BLaER1 (cell line): ENCODE results near the gene XYLT1.

Source experiments
- H3K27ac ChIP-seq: shearing (Covaris generic); formaldehyde crosslinking; 2 replicates; pipeline ENCODE4 v1.8.1; 2022
- H3K27me3 ChIP-seq: shearing (Covaris generic); formaldehyde crosslinking; 2 replicates; pipeline ENCODE4 v1.8.1; 2022
- H3K36me3 ChIP-seq: shearing (Covaris generic); formaldehyde crosslinking; 2 replicates; pipeline ENCODE4 v1.8.1; 2022
- H3K4me1 ChIP-seq: shearing (Covaris generic); formaldehyde crosslinking; 2 replicates; pipeline ENCODE4 v1.8.1; 2022
- H3K4me2 ChIP-seq: shearing (Covaris generic); formaldehyde crosslinking; 2 replicates; pipeline ENCODE4 v1.8.1; 2022
- H3K4me3 ChIP-seq: shearing (Covaris generic); formaldehyde crosslinking; 2 replicates; pipeline ENCODE4 v1.8.1; 2022
- H3K9ac ChIP-seq: shearing (Covaris generic); formaldehyde crosslinking; 2 replicates; pipeline ENCODE4 v1.8.1; 2022
- H3K9me3 ChIP-seq: shearing (Covaris generic); formaldehyde crosslinking; 2 replicates; pipeline ENCODE4 v1.8.1; 2022
- H4K20me1 ChIP-seq: shearing (Covaris generic); formaldehyde crosslinking; 2 replicates; pipeline ENCODE4 v1.8.1; 2022
- Cebpa-rat ChIP-seq: shearing (Covaris generic); IDR thresholded peaks from 2 replicates; pipeline ENCODE4 v1.8.1; 2022

The XYLT1 gene

DNA sequence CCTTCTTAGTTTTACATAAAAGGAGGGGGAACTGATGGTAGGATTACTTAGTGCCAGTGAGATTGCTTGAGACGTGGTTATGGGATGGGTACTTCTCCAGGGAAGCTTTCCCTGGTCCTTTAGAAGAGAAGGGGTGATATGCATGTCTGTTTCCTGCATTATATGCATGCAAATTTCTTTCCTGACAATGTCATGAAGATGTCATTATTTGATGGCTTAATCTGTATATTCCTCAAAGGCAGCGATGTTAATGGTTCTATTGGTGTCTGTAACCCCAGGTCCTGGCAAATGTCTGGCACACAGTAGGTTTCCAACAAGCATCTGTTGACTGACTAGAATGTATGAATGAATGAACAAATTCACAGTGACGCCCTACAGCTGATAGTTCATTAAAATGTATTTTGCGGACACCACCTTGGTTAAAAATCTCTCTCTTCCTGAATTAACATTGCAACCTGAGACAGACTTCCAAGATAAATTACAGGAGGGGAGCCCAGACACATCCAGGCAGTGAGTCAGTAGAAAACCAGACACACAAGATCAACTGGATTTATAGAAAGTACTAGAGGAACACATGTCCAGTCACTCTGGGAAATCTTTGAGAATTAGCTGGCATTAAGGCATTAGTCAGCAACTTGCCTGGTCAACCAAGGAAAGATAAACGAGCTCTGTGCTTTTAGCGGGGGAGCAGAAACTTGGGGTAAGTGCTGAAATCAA lies 293.4 kb downstream of the XYLT1 start:
- H3K36me3 ChIP-seq = peaks cover 98% of the 10 kb centered on the region
- H4K20me1 ChIP-seq = peaks cover 98% of the 10 kb centered on the region
- no peaks in the 10 kb centered on the region for H3K9me3 ChIP-seq
- no peak overlapping the region for H3K27ac ChIP-seq
- no peak overlapping the region for H3K4me3 ChIP-seq
- no peak overlapping the region for H3K9ac ChIP-seq
- H3K27me3 ChIP-seq = no peaks in the 10 kb centered on the region
- H3K4me1 ChIP-seq = no peaks in the 10 kb centered on the region
- no peak overlapping the region for H3K4me2 ChIP-seq
- no peak for TF ChIP-seq Cebpa-rat

GRCh38 chr16:17176199-17176598 lies 294.6 kb downstream of the XYLT1 start:
- Histone ChIP-seq H3K4me2 (no peak overlapping the region), H3K9ac (no peak overlapping the region), H3K4me3 (no peak overlapping the region), H3K4me1 (no peaks in the 10 kb centered on the region), H3K9me3 (no peaks in the 10 kb centered on the region), H3K27ac (no peak overlapping the region), H3K27me3 (no peaks in the 10 kb centered on the region), H4K20me1 (peaks cover 96% of the 10 kb centered on the region), H3K36me3 (peaks cover 95% of the 10 kb centered on the region)
- no peak for TF ChIP-seq Cebpa-rat

DNA sequence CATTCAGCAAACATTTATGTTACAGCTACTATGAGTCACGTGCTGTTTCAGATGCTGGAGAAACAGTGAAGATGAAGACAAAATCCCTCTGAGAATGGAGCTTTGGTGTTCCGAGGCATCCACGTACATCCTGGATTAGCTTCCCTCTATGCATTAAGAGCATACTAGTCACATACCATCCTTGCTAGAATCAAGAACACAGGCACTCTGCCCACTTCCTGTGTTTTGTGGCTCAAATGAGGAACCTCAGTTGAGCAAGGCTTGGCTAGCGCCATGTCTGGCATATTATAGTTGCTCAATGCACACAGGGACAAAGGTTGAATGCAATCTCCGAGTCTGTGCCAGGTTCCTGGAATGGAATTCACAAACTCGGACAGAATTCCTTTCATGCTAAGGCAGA lies 297.5 kb downstream of the XYLT1 start:
- no peaks in the 10 kb centered on the region for H3K27me3 ChIP-seq
- no peaks in the 10 kb centered on the region for H3K9me3 ChIP-seq
- TF ChIP-seq Cebpa-rat = no peak
- H3K27ac ChIP-seq = no peak overlapping the region
- H3K36me3 ChIP-seq = peaks cover 93% of the 10 kb centered on the region
- no peaks in the 10 kb centered on the region for H3K4me1 ChIP-seq
- no peak overlapping the region for H3K4me3 ChIP-seq
- peaks cover 90% of the 10 kb centered on the region for H4K20me1 ChIP-seq
- H3K4me2 ChIP-seq = no peak overlapping the region
- no peak overlapping the region for H3K9ac ChIP-seq

- no peak overlapping the region for H3K9ac ChIP-seq
- H3K27me3 ChIP-seq = no peaks in the 10 kb centered on the region
- no peaks in the 10 kb centered on the region for H3K9me3 ChIP-seq
- no peak for TF ChIP-seq Cebpa-rat
- H4K20me1 ChIP-seq = peaks cover 90% of the 10 kb centered on the region
- no peaks in the 10 kb centered on the region for H3K4me1 ChIP-seq
- H3K4me3 ChIP-seq = no peak overlapping the region
- peaks cover 93% of the 10 kb centered on the region for H3K36me3 ChIP-seq
- no peak overlapping the region for H3K4me2 ChIP-seq
- no peak overlapping the region for H3K27ac ChIP-seq
These were observed 299.3 kb downstream of the XYLT1 start for GRCh38 chr16:17171250-17172143.

DNA sequence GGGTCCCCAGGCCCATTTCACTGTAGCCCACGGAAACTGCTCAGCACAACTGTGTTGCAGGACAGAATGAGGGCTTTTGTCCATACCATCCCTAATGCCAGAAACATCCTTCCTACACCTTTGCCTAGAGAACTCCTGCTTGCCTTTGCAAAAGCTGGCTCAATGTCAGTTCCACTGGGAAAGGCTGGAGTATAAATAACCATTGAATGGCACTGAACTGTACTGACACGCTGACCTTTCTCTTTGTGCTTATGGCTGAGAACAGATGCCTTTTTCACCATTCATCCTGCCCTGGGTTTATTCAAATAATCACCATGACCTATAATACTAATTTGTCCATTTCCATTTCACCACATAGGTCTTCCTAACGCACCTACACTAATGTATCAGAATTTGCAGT lies 300.3 kb downstream of the XYLT1 start:
- Histone ChIP-seq H3K4me1 (no peaks in the 10 kb centered on the region), H3K9me3 (no peaks in the 10 kb centered on the region), H3K27me3 (no peaks in the 10 kb centered on the region), H4K20me1 (peaks cover 90% of the 10 kb centered on the region), H3K4me2 (no peak overlapping the region), H3K36me3 (peaks cover 93% of the 10 kb centered on the region), H3K4me3 (no peak overlapping the region), H3K27ac (no peak overlapping the region), H3K9ac (no peak overlapping the region)
- TF ChIP-seq Cebpa-rat = no peak

- Histone ChIP-seq H3K9me3 (no peaks in the 10 kb centered on the region), H3K27me3 (no peaks in the 10 kb centered on the region), H3K4me2 (no peak overlapping the region), H3K9ac (no peak overlapping the region), H4K20me1 (peaks cover 90% of the 10 kb centered on the region), H3K27ac (no peak overlapping the region), H3K36me3 (peaks cover 80% of the 10 kb centered on the region), H3K4me3 (no peak overlapping the region), H3K4me1 (no peaks in the 10 kb centered on the region)
- no peak for TF ChIP-seq Cebpa-rat
These were observed 302.6 kb downstream of the XYLT1 start for GRCh38 chr16:17168181-17168580.

- Histone ChIP-seq H3K27me3 (no peaks in the 10 kb centered on the region), H4K20me1 (peaks cover 92% of the 10 kb centered on the region), H3K4me3 (no peak overlapping the region), H3K9me3 (no peaks in the 10 kb centered on the region), H3K9ac (no peak overlapping the region), H3K4me1 (no peaks in the 10 kb centered on the region), H3K4me2 (no peak overlapping the region), H3K36me3 (peaks cover 85% of the 10 kb centered on the region), H3K27ac (no peak overlapping the region)
- TF ChIP-seq Cebpa-rat = no peak
These were observed 304.7 kb downstream of the XYLT1 start for GRCh38 chr16:17166095-17166494.

GRCh38 chr16:17162560-17162959 lies 308.2 kb downstream of the XYLT1 start:
- Histone ChIP-seq H3K9me3 (no peaks in the 10 kb centered on the region), H3K4me2 (no peak overlapping the region), H3K4me3 (no peak overlapping the region), H4K20me1 (peaks cover 95% of the 10 kb centered on the region), H3K27me3 (no peaks in the 10 kb centered on the region), H3K4me1 (no peaks in the 10 kb centered on the region), H3K9ac (no peak overlapping the region), H3K27ac (no peak overlapping the region), H3K36me3 (peaks cover 86% of the 10 kb centered on the region)
- TF ChIP-seq Cebpa-rat = no peak

- H3K4me2 ChIP-seq = no peak overlapping the region
- no peaks in the 10 kb centered on the region for H3K9me3 ChIP-seq
- peaks cover 86% of the 10 kb centered on the region for H3K36me3 ChIP-seq
- H3K27me3 ChIP-seq = no peaks in the 10 kb centered on the region
- H3K4me1 ChIP-seq = no peaks in the 10 kb centered on the region
- peaks cover 93% of the 10 kb centered on the region for H4K20me1 ChIP-seq
- no peak overlapping the region for H3K9ac ChIP-seq
- no peak overlapping the region for H3K27ac ChIP-seq
- no peak for TF ChIP-seq Cebpa-rat
- H3K4me3 ChIP-seq = no peak overlapping the region
These were observed 309.8 kb downstream of the XYLT1 start for GRCh38 chr16:17160920-17161431.

DNA sequence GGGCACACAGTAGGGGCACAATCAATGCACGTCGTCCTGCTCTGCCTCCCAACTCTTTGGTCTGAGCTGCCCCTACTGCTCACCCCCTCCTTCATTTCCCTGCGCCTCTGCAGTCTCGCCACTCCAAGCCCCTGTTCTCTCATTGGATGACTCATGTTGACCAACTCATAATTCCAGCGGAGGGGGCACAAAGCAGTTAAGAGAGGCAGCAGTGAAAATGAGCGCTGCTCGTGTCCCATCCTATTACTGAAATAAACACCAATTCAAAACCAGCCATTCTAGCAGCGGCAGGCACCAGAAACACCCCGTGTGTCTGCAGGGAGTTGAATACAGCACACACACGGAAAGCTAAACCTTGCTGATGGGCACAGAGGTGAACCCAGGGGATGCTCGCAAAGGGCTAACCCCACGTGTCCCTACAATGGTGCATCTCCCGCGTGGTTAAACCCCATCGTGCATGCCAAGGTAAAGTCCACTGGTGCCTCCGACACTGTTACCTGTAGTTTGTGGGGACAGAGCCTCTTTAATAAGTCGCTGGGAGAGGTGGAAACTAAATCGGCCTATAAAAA lies 310.4 kb downstream of the XYLT1 start:
- TF ChIP-seq Cebpa-rat = no peak
- Histone ChIP-seq H4K20me1 (peaks cover 93% of the 10 kb centered on the region), H3K27ac (no peak overlapping the region), H3K4me1 (no peaks in the 10 kb centered on the region), H3K4me3 (no peak overlapping the region), H3K27me3 (no peaks in the 10 kb centered on the region), H3K4me2 (no peak overlapping the region), H3K9ac (no peak overlapping the region), H3K36me3 (peaks cover 87% of the 10 kb centered on the region), H3K9me3 (no peaks in the 10 kb centered on the region)
